GM21825 (cell line): Measurements from ENCODE around the gene COMMD7.
"Not testable (repeated sequence)": the region's sequence is repeated elsewhere in the genome, so short reads cannot be mapped to it uniquely, and the experiment has no call there.

Source experiments
- ATAC-seq: cut with Tn5 transposase; IDR thresholded peaks from one replicate; pipeline ENCODE4 v1.9.1; 2021; ENCODE audit warnings: mild to moderate bottlenecking, moderate library complexity; ENCODE audit not compliant: unreplicated experiment

COMMD7 gene

GRCh38 chr20:32767418-32768198 is 24.3 kb upstream of the COMMD7 start:
- ATAC-seq: no peak

- not testable (repeated sequence) for ATAC-seq
Observed at GRCh38 chr20:32765230-32765875, 22.1 kb upstream of the COMMD7 start.

DNA sequence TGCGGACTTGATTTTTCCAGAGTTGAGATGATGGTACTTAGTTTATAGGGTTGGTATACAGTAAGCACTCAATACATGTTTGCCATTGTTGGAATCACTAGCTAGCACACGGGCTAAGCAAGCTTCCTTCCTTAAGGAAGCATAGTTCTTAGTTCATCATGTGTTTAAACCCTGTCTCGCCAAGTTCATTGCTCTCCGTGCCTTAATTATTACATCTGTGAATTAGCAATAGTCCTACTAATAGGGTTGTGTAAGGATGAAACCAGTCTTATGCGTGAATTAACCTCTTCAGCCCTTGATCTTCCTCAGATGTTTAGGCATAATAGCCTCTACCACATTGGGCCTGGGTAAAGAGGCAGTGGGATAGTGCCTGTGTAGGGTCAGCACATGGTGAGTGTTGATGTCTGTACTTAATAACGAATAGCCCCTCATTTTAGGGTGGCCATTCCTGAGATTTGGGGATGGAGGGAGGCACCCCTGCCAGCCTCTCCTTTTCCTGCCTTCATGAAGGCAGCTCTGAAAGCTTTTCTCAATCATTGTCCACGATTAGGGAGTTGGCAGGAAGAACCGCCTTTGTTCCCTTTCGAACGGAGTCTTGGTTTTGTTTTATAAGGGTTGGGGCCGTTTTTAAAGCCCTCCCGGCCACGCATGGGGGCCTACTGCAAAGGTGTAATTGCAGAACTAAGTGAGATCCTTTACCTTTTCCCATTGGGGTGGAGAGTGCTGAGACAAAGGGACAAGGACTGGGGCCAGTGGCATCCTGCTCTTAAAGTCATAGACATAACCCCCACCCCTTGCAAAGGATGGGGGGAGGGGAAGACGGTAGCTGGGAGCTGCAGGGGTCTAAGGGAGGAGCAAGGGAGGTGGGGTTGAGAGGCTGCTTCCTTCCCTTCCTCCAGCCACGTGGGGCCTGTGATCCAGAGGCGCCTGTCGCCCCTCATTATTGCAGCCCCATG is 21.0 kb upstream of the COMMD7 start:
- ATAC-seq: no peak

DNA sequence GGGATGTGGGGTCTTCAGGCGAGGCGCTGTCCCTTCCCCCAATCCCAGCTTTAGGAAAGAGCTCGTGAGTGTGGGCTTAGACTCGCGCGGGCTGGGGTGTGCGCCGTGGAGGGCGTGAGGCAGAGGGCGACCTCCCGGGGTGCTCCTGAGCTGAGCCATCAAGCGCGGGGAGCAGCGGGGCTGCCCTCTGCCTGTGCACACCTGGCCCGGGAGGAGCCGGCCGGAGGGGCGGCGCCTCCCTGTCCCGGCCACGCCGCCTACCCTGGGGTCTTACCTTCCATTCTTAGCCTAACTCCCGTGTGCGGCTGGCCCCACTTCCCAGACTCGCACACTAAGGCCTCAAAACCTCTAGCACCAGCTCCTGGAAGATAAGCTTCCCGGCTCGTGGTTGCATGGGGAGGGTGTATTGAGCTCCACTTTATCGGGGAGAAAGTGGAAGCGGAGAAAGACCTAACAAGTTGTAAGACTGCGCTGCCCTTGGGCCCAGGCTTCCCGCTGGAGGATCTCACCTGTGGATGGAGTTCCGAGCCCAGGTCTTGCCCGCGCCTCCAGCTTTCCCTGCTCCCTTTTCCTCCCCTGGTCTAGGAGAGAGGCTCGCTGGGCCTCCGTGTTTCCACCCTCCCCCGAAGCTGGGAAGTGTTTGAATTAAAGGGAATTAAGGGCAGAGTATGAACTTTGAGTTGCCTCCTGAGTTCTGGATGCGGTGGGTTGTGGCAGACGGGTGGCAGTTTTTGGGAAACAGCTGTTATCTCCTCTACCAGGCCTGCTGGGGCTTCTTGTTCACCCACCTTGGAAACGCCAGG is 20.1 kb upstream of the COMMD7 start:
- ATAC-seq: no peak

- no peak for ATAC-seq
Observed at GRCh38 chr20:32762754-32763201, 19.5 kb upstream of the COMMD7 start.

DNA sequence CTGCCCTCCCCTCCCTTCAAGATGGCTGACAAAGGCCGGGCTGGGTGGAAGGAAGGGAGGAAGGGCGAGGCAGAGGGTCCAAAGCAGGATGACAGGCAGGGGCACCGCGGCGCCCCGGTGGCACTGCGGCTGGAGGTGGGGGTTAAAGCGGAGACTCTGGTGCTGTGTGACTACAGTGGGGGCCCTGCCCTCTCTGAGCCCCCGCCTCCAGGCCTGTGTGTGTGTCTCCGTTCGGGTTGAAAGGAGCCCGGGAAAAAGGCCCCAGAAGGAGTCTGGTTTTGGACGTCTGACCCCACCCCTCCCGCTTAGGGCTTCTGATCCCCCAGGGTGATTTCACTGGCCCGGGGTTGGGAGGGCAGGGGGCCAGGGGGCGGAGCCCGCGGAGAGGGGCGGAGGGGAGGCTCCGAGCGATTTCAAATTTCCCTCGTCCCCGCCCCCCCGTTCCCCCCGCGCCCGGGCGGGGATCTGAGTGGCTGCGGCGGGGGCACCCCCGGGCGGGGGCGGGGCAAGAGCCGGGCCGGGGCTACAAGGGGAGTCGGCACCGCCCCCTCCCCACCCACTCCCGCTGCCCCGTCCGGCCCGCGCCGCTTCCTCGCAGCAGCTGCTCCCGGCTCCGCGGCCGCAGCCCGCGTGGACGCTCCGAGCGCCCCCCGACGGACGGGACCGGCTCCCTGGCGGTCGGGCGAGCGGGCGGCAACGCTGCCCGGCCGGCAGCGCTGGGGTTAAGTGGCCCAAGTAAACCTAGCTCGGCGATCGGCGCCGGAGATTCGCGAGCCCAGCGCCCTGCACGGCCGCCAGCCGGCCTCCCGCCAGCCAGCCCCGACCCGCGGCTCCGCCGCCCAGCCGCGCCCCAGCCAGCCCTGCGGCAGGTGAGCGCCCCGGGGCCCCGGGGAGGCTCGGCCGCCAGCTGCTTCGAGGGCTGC is 18.8 kb upstream of the COMMD7 start, which contains the start of gene DNMT3B:
Gene DNMT3B (plus strand): TSS at position 555 of the 923 bp plus-strand sequence. CDS start 17,939 bp downstream, outside the sequence.
- peak; percentile 60 for ATAC-seq

- no peak for ATAC-seq
Observed at GRCh38 chr20:32761417-32761830, 18.2 kb upstream of the COMMD7 start.

GRCh38 chr20:32756156-32756555 is 12.9 kb upstream of the COMMD7 start:
- no peak for ATAC-seq

DNA sequence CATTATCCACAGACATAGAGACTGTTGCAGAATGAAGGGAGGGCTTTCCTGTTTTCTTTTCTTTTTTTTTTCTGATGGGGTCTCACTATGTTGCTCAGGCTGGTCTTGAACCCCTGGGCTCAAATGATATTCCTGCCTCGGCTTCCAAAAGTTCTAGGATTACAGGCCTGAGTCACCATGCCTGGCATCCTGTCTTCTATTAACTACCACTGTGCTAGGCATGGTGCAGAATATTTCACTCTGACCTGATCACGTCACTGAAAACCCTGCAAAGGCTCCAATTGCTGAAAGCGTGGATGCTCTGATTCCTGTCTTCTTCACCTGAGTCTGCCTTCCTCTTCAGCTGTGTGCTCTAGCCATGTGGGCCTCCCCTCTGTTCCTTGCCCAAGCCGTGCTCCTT is 10.5 kb upstream of the COMMD7 start:
- no peak for ATAC-seq

GRCh38 chr20:32752458-32753250 is 9.4 kb upstream of the COMMD7 start:
- no peak for ATAC-seq

DNA sequence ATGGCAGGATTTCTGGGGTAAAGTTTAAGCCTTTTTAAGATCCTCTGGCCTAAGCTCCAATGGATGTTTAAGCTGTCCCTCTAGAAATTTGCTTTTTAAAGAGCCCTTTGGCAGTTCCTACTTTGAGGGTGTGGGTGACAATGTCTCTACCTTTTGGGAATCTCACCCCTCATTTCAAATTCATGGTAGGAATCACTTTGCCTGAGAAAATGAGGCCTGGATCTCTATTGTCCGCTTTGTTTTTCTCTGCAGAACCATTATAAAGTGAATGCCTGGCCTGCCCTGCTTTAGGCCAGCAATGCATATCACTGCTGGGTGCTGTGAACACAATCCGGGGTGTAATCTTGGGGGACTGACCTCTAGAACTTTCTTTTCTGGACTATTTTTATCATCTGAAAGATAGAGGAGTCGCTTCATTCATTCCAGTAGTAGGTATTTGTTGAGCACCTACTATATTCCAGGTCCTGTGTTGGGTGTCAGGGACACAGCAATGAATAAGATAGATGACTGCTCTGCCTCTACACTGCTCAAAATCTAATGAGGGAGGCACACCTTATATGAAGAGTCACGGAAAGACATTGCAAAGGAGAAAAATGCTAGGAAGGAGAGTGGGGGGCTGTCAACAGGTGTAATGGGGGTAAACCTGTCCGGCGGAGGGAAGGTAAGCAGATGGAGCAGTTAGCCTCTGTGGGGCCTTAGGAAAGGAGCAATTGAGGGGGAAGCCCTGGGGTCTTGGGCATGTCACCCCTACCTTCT is 8.6 kb upstream of the COMMD7 start:
- no peak for ATAC-seq

DNA sequence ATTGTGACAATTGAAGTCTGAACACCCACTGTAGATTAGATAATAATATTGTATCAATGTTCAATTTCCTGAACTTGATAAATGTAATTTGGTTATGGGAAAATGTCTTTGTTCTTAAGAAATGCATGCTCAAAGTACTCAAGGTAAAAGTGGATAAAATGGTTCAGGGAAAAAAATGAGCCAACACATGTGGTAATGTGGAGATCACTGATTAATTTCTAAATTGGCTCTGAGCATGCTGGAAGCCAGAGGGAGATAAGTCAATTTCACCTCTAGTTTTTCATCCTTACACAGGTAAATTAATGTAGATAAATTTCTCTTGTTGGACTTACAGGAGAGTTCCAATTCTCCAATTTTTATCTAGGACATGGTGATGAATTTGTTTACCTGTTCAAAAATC is 8.0 kb upstream of the COMMD7 start:
- ATAC-seq: no peak

DNA sequence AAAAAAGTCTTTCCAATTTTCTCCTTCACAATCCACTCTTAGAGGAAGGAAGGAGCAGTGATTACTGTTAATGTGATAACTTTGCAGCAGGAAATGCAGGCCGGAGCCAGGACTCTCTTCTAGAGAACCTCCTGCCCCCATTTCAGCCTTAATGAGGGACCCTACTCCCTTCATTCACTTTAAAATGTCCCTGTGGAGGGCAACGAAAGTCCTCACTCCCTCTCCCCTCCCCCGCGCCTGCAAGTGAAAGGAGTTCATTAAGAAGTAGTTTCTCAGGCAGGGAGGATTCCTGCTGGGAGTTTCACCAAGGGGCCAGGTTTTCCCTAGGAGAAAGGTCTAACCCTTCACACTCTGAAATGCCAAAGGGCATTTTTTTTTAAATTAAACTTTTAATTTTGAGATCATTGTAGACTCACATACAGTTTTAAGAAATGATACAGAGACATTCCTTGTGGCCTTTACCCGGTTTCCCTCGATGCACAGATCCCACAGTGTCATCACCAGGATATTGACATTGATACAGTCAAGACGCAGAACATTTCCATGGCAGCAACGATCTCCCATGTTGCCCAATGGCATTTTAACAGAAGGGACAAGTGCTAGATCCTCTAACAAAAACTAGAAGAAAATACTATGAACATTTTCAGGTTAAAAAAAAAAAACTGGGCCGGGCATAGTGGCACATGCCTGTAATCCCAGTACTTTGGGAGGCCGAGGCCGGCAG is 6.8 kb upstream of the COMMD7 start:
- ATAC-seq: no peak

DNA sequence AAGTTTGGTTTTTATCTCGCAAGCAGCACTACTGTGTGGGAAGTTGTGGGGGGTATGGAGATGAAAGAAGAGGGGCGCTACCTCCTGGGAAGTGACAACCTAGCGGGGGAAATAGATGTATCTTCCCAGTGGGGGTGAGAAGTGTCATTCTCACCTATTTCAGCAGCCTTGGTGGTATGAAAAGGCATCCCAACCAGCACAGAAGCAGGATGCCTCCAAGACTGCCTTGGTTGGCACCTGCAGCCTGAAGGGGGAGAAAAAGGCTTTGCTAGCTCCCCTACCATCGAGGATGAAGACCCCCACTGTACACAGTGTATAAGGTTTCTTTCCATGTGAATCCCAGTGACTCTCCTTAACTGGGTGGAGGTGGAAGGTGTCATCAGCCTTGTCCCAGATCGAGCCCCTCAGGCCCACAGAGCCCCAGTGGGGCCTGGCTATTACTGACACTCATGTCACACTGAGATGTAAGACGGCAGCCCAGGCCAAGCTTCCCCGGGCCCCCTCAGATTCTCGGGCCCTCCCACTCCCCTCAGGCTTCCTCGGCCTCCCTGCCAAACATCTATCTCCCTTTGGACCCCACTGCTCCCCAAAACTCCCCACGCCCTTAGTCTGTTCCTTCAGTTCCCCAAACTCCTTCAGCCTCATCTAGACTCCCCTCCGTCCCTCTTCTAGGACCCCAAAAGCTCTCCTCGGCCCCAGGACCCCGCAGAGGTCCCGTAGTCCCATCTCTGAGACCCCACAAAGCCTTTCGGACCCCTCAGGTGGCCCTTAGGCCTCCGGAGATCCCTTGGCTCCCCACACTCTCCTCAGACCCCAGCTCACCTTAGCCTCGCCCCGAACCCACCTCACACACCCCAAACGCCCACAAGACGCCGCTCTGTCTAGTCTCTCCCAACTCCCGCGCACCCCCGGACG is 688 bp downstream of the COMMD7 start:
- ATAC-seq: no peak

GRCh38 chr20:32741151-32741550 is 2.1 kb downstream of the COMMD7 start:
- no peak for ATAC-seq
